Activated CD4-positive, alpha-beta T cell treated with anti-CD3 and anti-CD28 coated beads, Interleukin-2, amount 10 ng/mL, durations not matched to agents 24 days and 14 days (primary cell): Measurements from ENCODE around the gene LYRM1. TPM values are rescaled to one million over a fixed set of nuclear protein-coding genes. Genes with fewer than 3 reads are reported as not detected.
A peak's percentile ranks its signal among the peaks of the same experiment; 100 is the strongest.
"Not testable (repeated sequence)": the region's sequence is repeated elsewhere in the genome, so short reads cannot be mapped to it uniquely, and the experiment has no call there.

Experiments used
- DNase-seq: peaks from one replicate; pipeline ENCODE4 v3.0.0; 2022
- H3K27ac Mint-ChIP-seq: one replicate; pipeline ENCODE4 v1.8.0; 2022; ENCODE audit warnings: mild to moderate bottlenecking, mixed read lengths
- H3K27me3 Mint-ChIP-seq: one replicate; pipeline ENCODE4 v1.8.0; 2022; ENCODE audit warnings: mixed read lengths
- H3K36me3 Mint-ChIP-seq: one replicate; pipeline ENCODE4 v1.8.0; 2022; ENCODE audit warnings: low read depth, mild to moderate bottlenecking, mixed read lengths
- H3K4me1 Mint-ChIP-seq: one replicate; pipeline ENCODE4 v1.8.0; 2021; ENCODE audit warnings: mixed read lengths
- H3K4me3 Mint-ChIP-seq: one replicate; pipeline ENCODE4 v1.8.0; 2022; ENCODE audit warnings: mild to moderate bottlenecking, moderate library complexity, mixed read lengths
- H3K9me3 Mint-ChIP-seq: one replicate; pipeline ENCODE4 v1.8.0; 2021; ENCODE audit warnings: mixed read lengths
- intact Hi-C: fragments of 100-400 bp; cut with micrococcal nuclease; formaldehyde crosslinking; loops from one replicate; pipeline ENCODE4 v1.15.1; 2023
- total RNA-seq: library from RNA; stranded (reverse); gene quantifications from 2 replicates; pipeline ENCODE4 v1.2.3, GENCODE V29; 2022

Gene LYRM1
- total RNA-seq, 1 donor from 2014 or later = 20.9 TPM

- intact Hi-C loops = loop anchor here (2.0 kb wide), 1 partner anchor 30 kb away; no protein-coding TSS in a partner anchor
- Mint-ChIP-seq H3K4me1 (peaks cover 51% of the 10 kb centered on the region), H3K36me3 (no peaks in the 10 kb centered on the region), H3K27me3 (no peaks in the 10 kb centered on the region), H3K4me3 (peak overlapping the region; percentile 29), H3K9me3 (no peaks in the 10 kb centered on the region), H3K27ac (peak overlapping the region; percentile 57)
- peak; percentile 59 for DNase-seq
These were observed 40.5 kb downstream of the LYRM1 start for GRCh38 chr16:20940871-20941635.

GRCh38 chr16:20941636-20941926 is 41.0 kb downstream of the LYRM1 start:
- H3K27me3 Mint-ChIP-seq = no peaks in the 10 kb centered on the region
- intact Hi-C loops = loop anchor here (2.0 kb wide), 1 partner anchor 31 kb away; no protein-coding TSS in a partner anchor
- peak overlapping the region; percentile 29 for H3K4me3 Mint-ChIP-seq
- H3K4me1 Mint-ChIP-seq = peaks cover 51% of the 10 kb centered on the region
- peak overlapping the region; percentile 57 for H3K27ac Mint-ChIP-seq
- DNase-seq = peak; percentile 57
- H3K9me3 Mint-ChIP-seq = no peaks in the 10 kb centered on the region
- no peaks in the 10 kb centered on the region for H3K36me3 Mint-ChIP-seq

DNA sequence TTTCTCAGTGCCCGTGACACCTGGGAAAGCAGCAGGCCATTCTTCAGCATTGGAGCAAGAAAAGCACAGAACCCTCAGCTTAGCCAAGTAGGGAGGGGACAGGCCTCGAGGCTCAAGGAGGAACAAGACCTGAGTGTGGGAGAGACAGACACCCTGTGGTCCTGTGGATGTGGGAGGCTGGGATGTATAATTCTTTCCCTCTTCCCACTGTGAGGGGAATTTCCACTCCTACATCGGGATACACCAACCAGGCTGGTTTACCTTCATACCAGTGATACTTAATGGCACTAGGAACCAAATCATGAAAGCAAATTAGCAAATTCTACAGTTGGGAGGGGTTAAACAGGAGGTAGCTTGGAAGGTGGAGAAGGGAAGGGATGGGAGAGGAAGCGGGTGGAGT is 41.7 kb downstream of the LYRM1 start:
- no peaks in the 10 kb centered on the region for H3K9me3 Mint-ChIP-seq
- no peaks in the 10 kb centered on the region for H3K27me3 Mint-ChIP-seq
- no peaks in the 10 kb centered on the region for H3K36me3 Mint-ChIP-seq
- H3K4me3 Mint-ChIP-seq = no peak overlapping the region
- H3K4me1 Mint-ChIP-seq = peaks cover 51% of the 10 kb centered on the region
- intact Hi-C loops = no loop called here
- H3K27ac Mint-ChIP-seq = peak overlapping the region; percentile 43
- no peak for DNase-seq

- H3K4me1 Mint-ChIP-seq = peaks cover 40% of the 10 kb centered on the region
- H3K27ac Mint-ChIP-seq = peak overlapping the region; percentile 67
- no peaks in the 10 kb centered on the region for H3K36me3 Mint-ChIP-seq
- H3K9me3 Mint-ChIP-seq = no peaks in the 10 kb centered on the region
- intact Hi-C loops = loop anchor here (2.0 kb wide), 2 partner anchors 44 to 94 kb away; partner anchors contain the start of genes DCUN1D3 and LYRM1
- H3K27me3 Mint-ChIP-seq = no peaks in the 10 kb centered on the region
- DNase-seq = peak; percentile 89
- H3K4me3 Mint-ChIP-seq = no peak overlapping the region
These were observed 44.4 kb downstream of the LYRM1 start for GRCh38 chr16:20944861-20945574.

- not testable (repeated sequence) for H3K27ac Mint-ChIP-seq
These were observed 45.0 kb downstream of the LYRM1 start for GRCh38 chr16:20945575-20945875.

GRCh38 chr16:20946015-20946629 is 45.6 kb downstream of the LYRM1 start:
- Mint-ChIP-seq H3K27me3 (peaks cover 7% of the 10 kb centered on the region), H3K27ac (peak overlapping the region; percentile 10)
- intact Hi-C loops = no loop called here

More at GRCh38 chr16:20945575-20945875, 45.0 kb downstream of the LYRM1 start:
- not testable (repeated sequence) for DNase-seq, H3K9me3 Mint-ChIP-seq, H3K4me3 Mint-ChIP-seq, H3K36me3 Mint-ChIP-seq, H3K27me3 Mint-ChIP-seq
- H3K4me1 Mint-ChIP-seq = peaks cover 40% of the 10 kb centered on the region
- intact Hi-C loops = loop anchor here (2.0 kb wide), 2 partner anchors 45 to 95 kb away; partner anchors contain the start of genes DCUN1D3 and LYRM1

GRCh38 chr16:20948444-20948843 is 47.9 kb downstream of the LYRM1 start:
- no peaks in the 10 kb centered on the region for H3K9me3 Mint-ChIP-seq
- H3K27ac Mint-ChIP-seq = no peak overlapping the region
- intact Hi-C loops = no loop called here
- H3K4me1 Mint-ChIP-seq = peaks cover 22% of the 10 kb centered on the region
- no peaks in the 10 kb centered on the region for H3K36me3 Mint-ChIP-seq
- H3K4me3 Mint-ChIP-seq = no peak overlapping the region
- H3K27me3 Mint-ChIP-seq = peaks cover 8% of the 10 kb centered on the region
- DNase-seq = no peak

More at GRCh38 chr16:20946015-20946629, 45.6 kb downstream of the LYRM1 start:
- no peak overlapping the region for H3K4me3 Mint-ChIP-seq
- DNase-seq = no peak
- H3K4me1 Mint-ChIP-seq = peaks cover 37% of the 10 kb centered on the region
- H3K9me3 Mint-ChIP-seq = no peaks in the 10 kb centered on the region
- no peaks in the 10 kb centered on the region for H3K36me3 Mint-ChIP-seq

- Mint-ChIP-seq H3K27ac (no peak overlapping the region), H3K4me3 (no peak overlapping the region), H3K4me1 (peaks cover 11% of the 10 kb centered on the region), H3K36me3 (no peaks in the 10 kb centered on the region), H3K9me3 (no peaks in the 10 kb centered on the region), H3K27me3 (peaks cover 9% of the 10 kb centered on the region)
- intact Hi-C loops = no loop called here
- no peak for DNase-seq
These were observed 49.1 kb downstream of the LYRM1 start for GRCh38 chr16:20949660-20950059.

GRCh38 chr16:20950294-20950693 is 49.7 kb downstream of the LYRM1 start:
- peaks cover 5% of the 10 kb centered on the region for H3K4me1 Mint-ChIP-seq
- H3K27ac Mint-ChIP-seq = no peak overlapping the region
- DNase-seq = no peak
- intact Hi-C loops = no loop called here
- H3K9me3 Mint-ChIP-seq = no peaks in the 10 kb centered on the region
- no peaks in the 10 kb centered on the region for H3K36me3 Mint-ChIP-seq
- H3K4me3 Mint-ChIP-seq = no peak overlapping the region
- H3K27me3 Mint-ChIP-seq = peaks cover 11% of the 10 kb centered on the region

DNA sequence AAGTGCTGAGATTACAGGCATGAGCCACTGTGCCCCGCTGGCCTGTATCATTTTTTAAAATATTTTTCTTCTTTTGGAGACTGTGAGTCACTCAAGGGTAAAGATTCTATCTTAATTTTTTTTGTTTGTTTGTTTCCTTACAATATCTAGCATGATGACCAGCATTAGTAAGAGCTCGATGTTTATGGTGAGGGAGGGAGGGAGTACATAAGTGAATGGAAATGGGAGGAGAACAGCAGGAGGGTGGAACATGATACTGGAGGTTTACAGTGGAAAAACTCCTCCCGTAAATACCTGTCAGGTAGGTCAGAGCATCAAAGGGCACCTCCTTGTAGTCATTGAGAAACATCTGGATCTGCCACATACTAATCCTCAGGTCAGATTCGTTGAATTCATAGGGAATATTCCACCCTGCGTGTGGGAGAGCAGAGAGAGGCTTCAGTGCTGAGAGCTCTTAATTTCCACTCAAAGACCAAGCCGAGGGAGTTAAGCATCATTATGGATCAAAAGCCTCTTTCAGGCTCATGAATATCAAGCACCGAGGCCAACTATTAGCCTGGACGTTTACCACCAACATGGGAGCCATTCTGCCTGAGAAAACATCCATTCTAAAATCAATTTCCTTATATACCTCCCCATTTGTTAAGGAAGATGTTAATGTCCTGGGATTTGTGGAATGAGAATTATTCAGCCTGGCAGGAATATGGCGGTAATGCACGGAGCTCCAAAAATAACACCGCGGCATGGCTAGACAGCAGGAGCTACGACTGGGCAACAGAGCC is 51.8 kb downstream of the LYRM1 start:
- Mint-ChIP-seq H3K27ac (no peak overlapping the region), H3K36me3 (no peaks in the 10 kb centered on the region), H3K4me3 (no peak overlapping the region), H3K4me1 (no peaks in the 10 kb centered on the region), H3K27me3 (peaks cover 14% of the 10 kb centered on the region), H3K9me3 (no peaks in the 10 kb centered on the region)
- intact Hi-C loops = no loop called here
- no peak for DNase-seq

- Mint-ChIP-seq H3K4me1 (no peaks in the 10 kb centered on the region), H3K36me3 (no peaks in the 10 kb centered on the region), H3K27me3 (peaks cover 14% of the 10 kb centered on the region), H3K9me3 (no peaks in the 10 kb centered on the region), H3K4me3 (no peak overlapping the region), H3K27ac (no peak overlapping the region)
- intact Hi-C loops = no loop called here
- DNase-seq = no peak
These were observed 54.0 kb downstream of the LYRM1 start for GRCh38 chr16:20954574-20954973.

DNA sequence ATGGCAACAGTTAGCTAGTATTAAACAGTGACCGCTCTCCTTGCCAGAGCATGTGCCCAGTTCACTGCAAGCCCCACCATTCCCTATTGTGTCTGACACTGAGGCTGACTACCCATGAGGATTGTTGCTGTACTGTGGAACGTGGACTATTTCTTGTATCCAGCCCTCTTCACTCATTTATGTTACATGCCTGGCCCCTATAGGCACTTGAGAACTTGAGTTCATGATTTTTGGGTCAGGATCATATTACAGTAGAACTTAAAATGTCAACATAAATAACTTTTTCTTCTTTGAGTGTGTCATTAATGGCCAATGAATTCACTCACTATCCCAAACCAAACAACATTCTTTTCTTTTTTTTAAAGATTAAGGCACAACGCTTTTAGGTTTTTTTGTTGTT is 55.7 kb downstream of the LYRM1 start:
- H3K27ac Mint-ChIP-seq = no peak overlapping the region
- intact Hi-C loops = no loop called here
- H3K36me3 Mint-ChIP-seq = no peaks in the 10 kb centered on the region
- no peaks in the 10 kb centered on the region for H3K9me3 Mint-ChIP-seq
- peaks cover 6% of the 10 kb centered on the region for H3K27me3 Mint-ChIP-seq
- H3K4me1 Mint-ChIP-seq = no peaks in the 10 kb centered on the region
- no peak for DNase-seq
- H3K4me3 Mint-ChIP-seq = no peak overlapping the region

DNA sequence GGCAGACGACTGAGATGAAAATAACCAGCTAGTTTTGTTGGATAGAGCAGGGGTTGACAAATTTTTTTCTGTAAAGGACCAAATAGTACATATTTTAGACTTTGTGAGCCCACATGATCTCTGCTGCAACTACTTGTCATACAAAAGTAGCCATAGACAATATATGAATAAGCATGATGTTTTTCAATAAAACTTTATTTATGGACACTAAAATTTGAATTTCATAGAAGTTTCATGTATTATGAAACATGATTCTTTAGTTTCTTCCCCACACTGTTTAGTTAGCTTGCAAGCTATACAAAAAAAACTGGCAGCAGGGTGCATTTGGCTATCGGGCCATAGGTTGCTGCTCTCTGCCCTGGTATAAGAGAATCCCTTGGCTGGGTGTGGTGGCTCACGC is 56.6 kb downstream of the LYRM1 start:
- Mint-ChIP-seq H3K36me3 (no peaks in the 10 kb centered on the region), H3K27me3 (peaks cover 6% of the 10 kb centered on the region), H3K4me1 (no peaks in the 10 kb centered on the region), H3K9me3 (no peaks in the 10 kb centered on the region), H3K4me3 (no peak overlapping the region), H3K27ac (no peak overlapping the region)
- no peak for DNase-seq
- intact Hi-C loops = no loop called here
